Activated naive CD4-positive, alpha-beta T cell treated with anti-CD3 and anti-CD28 coated beads for 36 hours (primary cell): ENCODE results near the gene OR10R2. TPM values are rescaled to one million over a fixed set of nuclear protein-coding genes. Genes with fewer than 3 reads are reported as not detected.
"Not testable (repeated sequence)": the region's sequence is repeated elsewhere in the genome, so short reads cannot be mapped to it uniquely, and the experiment has no call there.

Source experiments
- CTCF ChIA-PET: fragments of 350-600 bp; sonication (Branson Sonifier 250); formaldehyde crosslinking; loops from one replicate; lab custom pipeline; 2021; ENCODE audit warnings: antibody characterized with exemption; lab: Charles Lee
- DNase-seq: peaks from one replicate; pipeline ENCODE4 v3.0.0-alpha.2; 2020
- H3K27ac Mint-ChIP-seq: one replicate; pipeline ENCODE4 v1.8.0; 2021; ENCODE audit warnings: mild to moderate bottlenecking, mixed read lengths
- H3K27me3 Mint-ChIP-seq: one replicate; pipeline ENCODE4 v1.8.0; 2021; ENCODE audit warnings: low read depth, mixed read lengths
- H3K36me3 Mint-ChIP-seq: one replicate; pipeline ENCODE4 v1.8.0; 2021; ENCODE audit warnings: low read depth, mixed read lengths
- H3K4me1 Mint-ChIP-seq: one replicate; pipeline ENCODE4 v1.8.0; 2021; ENCODE audit warnings: low read depth, mixed read lengths
- H3K4me3 Mint-ChIP-seq: one replicate; pipeline ENCODE4 v1.8.0; 2021; ENCODE audit warnings: mild to moderate bottlenecking, moderate library complexity, mixed read lengths
- H3K9me3 Mint-ChIP-seq: one replicate; pipeline ENCODE4 v1.8.0; 2021; ENCODE audit warnings: mixed read lengths
- intact Hi-C: fragments of 100-400 bp; cut with micrococcal nuclease; formaldehyde crosslinking; loops from one replicate; pipeline ENCODE4 v1.15.1; 2023
- total RNA-seq, 2 experiments: library from RNA; stranded (reverse); gene quantifications; one replicate each; pipeline ENCODE4 v1.2.3, GENCODE V29; 2021

OR10R2 gene
- total RNA-seq = not detected

- H3K36me3 Mint-ChIP-seq = no peaks in the 10 kb centered on the region
- no peaks in the 10 kb centered on the region for H3K9me3 Mint-ChIP-seq
- no peak within 1 kb of the TSS for H3K4me3 Mint-ChIP-seq
- CTCF ChIA-PET = no interaction called here
- H3K4me1 Mint-ChIP-seq = no peaks in the 10 kb centered on the region
- DNase-seq = no peak
- H3K27me3 Mint-ChIP-seq = peaks cover 19% of the 10 kb centered on the region
- intact Hi-C loops = no loop called here
- no peak within 1 kb of the TSS for H3K27ac Mint-ChIP-seq
Measured at GRCh38 chr1:158471920-158472319, at the start of gene OR10R2. Gene OR10R2 (plus strand): TSS chr1:158472220. CDS start chr1:158472326, 106 bp downstream.

- peaks cover 4% of the 10 kb centered on the region for H3K27me3 Mint-ChIP-seq
- CTCF ChIA-PET = no interaction called here
- DNase-seq = no peak
- H3K9me3 Mint-ChIP-seq = peaks cover 3% of the 10 kb centered on the region
- H3K4me3 Mint-ChIP-seq = no peak overlapping the region
- H3K27ac Mint-ChIP-seq = no peak overlapping the region
- peaks cover 1% of the 10 kb centered on the region for H3K36me3 Mint-ChIP-seq
- H3K4me1 Mint-ChIP-seq = no peaks in the 10 kb centered on the region
- intact Hi-C loops = no loop called here
Measured at GRCh38 chr1:158425027-158425426, 47.0 kb upstream of the OR10R2 start.

- Mint-ChIP-seq H3K36me3 (peaks cover 2% of the 10 kb centered on the region), H3K4me3 (no peak within 1 kb of the TSS), H3K27me3 (peaks cover 6% of the 10 kb centered on the region), H3K27ac (no peak within 1 kb of the TSS), H3K9me3 (peaks cover 3% of the 10 kb centered on the region), H3K4me1 (no peaks in the 10 kb centered on the region)
- CTCF ChIA-PET = no interaction called here
- intact Hi-C loops = no loop called here
- no peak for DNase-seq
Measured at GRCh38 chr1:158426137-158426536, 45.9 kb upstream of the OR10R2 start, which contains the start of gene OR10K2. Gene OR10K2 (minus strand): TSS chr1:158426237. CDS start chr1:158420866, 5,371 bp downstream.

- CTCF ChIA-PET = not testable (repeated sequence)
Measured at GRCh38 chr1:158430163-158430562, 41.9 kb upstream of the OR10R2 start.

GRCh38 chr1:158434741-158435140 is 37.3 kb upstream of the OR10R2 start:
- Mint-ChIP-seq H3K27ac (no peak overlapping the region), H3K27me3 (peaks cover 31% of the 10 kb centered on the region), H3K36me3 (peaks cover 3% of the 10 kb centered on the region), H3K9me3 (peaks cover 5% of the 10 kb centered on the region), H3K4me1 (no peaks in the 10 kb centered on the region), H3K4me3 (no peak overlapping the region)
- CTCF ChIA-PET = no interaction called here
- intact Hi-C loops = no loop called here
- no peak for DNase-seq

More at GRCh38 chr1:158430163-158430562, 41.9 kb upstream of the OR10R2 start:
- DNase-seq, H3K36me3 Mint-ChIP-seq, H3K27ac Mint-ChIP-seq, H3K4me3 Mint-ChIP-seq, H3K4me1 Mint-ChIP-seq, intact Hi-C loops, H3K9me3 Mint-ChIP-seq: not testable (repeated sequence)
- peaks cover 24% of the 10 kb centered on the region for H3K27me3 Mint-ChIP-seq

GRCh38 chr1:158445376-158445775 is 26.6 kb upstream of the OR10R2 start:
- no peak overlapping the region for H3K4me3 Mint-ChIP-seq
- H3K27me3 Mint-ChIP-seq = peaks cover 14% of the 10 kb centered on the region
- intact Hi-C loops = no loop called here
- no peaks in the 10 kb centered on the region for H3K4me1 Mint-ChIP-seq
- H3K27ac Mint-ChIP-seq = no peak overlapping the region
- CTCF ChIA-PET = no interaction called here
- H3K9me3 Mint-ChIP-seq = no peaks in the 10 kb centered on the region
- no peak for DNase-seq
- no peaks in the 10 kb centered on the region for H3K36me3 Mint-ChIP-seq

GRCh38 chr1:158454537-158454936 is 17.5 kb upstream of the OR10R2 start:
- no peak for DNase-seq
- Mint-ChIP-seq H3K4me3 (no peak overlapping the region), H3K9me3 (peaks cover 4% of the 10 kb centered on the region), H3K27me3 (peaks cover 21% of the 10 kb centered on the region), H3K36me3 (no peaks in the 10 kb centered on the region), H3K27ac (no peak overlapping the region), H3K4me1 (no peaks in the 10 kb centered on the region)
- CTCF ChIA-PET = no interaction called here
- intact Hi-C loops = no loop called here

- intact Hi-C loops = no loop called here
- no peak overlapping the region for H3K27ac Mint-ChIP-seq
- H3K4me1 Mint-ChIP-seq = no peaks in the 10 kb centered on the region
- no peak overlapping the region for H3K4me3 Mint-ChIP-seq
- no peaks in the 10 kb centered on the region for H3K36me3 Mint-ChIP-seq
- H3K27me3 Mint-ChIP-seq = peaks cover 18% of the 10 kb centered on the region
- CTCF ChIA-PET = no interaction called here
- DNase-seq = no peak
- peaks cover 2% of the 10 kb centered on the region for H3K9me3 Mint-ChIP-seq
Measured at GRCh38 chr1:158457246-158457645, 14.8 kb upstream of the OR10R2 start.

GRCh38 chr1:158458263-158458662 is 13.8 kb upstream of the OR10R2 start:
- H3K36me3 Mint-ChIP-seq = no peaks in the 10 kb centered on the region
- no peak overlapping the region for H3K27ac Mint-ChIP-seq
- CTCF ChIA-PET = no interaction called here
- no peak overlapping the region for H3K4me3 Mint-ChIP-seq
- H3K27me3 Mint-ChIP-seq = peaks cover 18% of the 10 kb centered on the region
- no peak for DNase-seq
- H3K9me3 Mint-ChIP-seq = no peaks in the 10 kb centered on the region
- intact Hi-C loops = no loop called here
- no peaks in the 10 kb centered on the region for H3K4me1 Mint-ChIP-seq

GRCh38 chr1:158461534-158461933 is 10.5 kb upstream of the OR10R2 start, which contains the start of gene OR10K1:
Gene OR10K1 (plus strand): TSS chr1:158461834. CDS start chr1:158465562, 3,728 bp downstream.
- no peak within 1 kb of the TSS for H3K4me3 Mint-ChIP-seq
- intact Hi-C loops = no loop called here
- no peaks in the 10 kb centered on the region for H3K4me1 Mint-ChIP-seq
- no peak for DNase-seq
- no peaks in the 10 kb centered on the region for H3K9me3 Mint-ChIP-seq
- no peaks in the 10 kb centered on the region for H3K36me3 Mint-ChIP-seq
- H3K27ac Mint-ChIP-seq = no peak within 1 kb of the TSS
- CTCF ChIA-PET = no interaction called here
- peaks cover 7% of the 10 kb centered on the region for H3K27me3 Mint-ChIP-seq

- Mint-ChIP-seq H3K4me3 (no peak overlapping the region), H3K9me3 (no peaks in the 10 kb centered on the region), H3K27me3 (peaks cover 19% of the 10 kb centered on the region), H3K36me3 (no peaks in the 10 kb centered on the region), H3K27ac (no peak overlapping the region), H3K4me1 (no peaks in the 10 kb centered on the region)
- intact Hi-C loops = no loop called here
- no peak for DNase-seq
- CTCF ChIA-PET = interaction anchor here (1.0 kb wide), 1 partner anchor 282 kb away, joined by 3 read pairs; no protein-coding TSS in a partner anchor
Measured at GRCh38 chr1:158485455-158485854, 13.4 kb downstream of the OR10R2 start.

- intact Hi-C loops = loop anchor here (10.0 kb wide), 1 partner anchor 287 kb away; no protein-coding TSS in a partner anchor
- H3K27ac Mint-ChIP-seq = no peak overlapping the region
- no peaks in the 10 kb centered on the region for H3K4me1 Mint-ChIP-seq
- H3K36me3 Mint-ChIP-seq = no peaks in the 10 kb centered on the region
- H3K4me3 Mint-ChIP-seq = no peak overlapping the region
- DNase-seq = no peak
- H3K9me3 Mint-ChIP-seq = no peaks in the 10 kb centered on the region
- CTCF ChIA-PET = interaction anchor here (1.4 kb wide), 1 partner anchor 507 kb away, joined by 3 read pairs; no protein-coding TSS in a partner anchor
- H3K27me3 Mint-ChIP-seq = peaks cover 21% of the 10 kb centered on the region
Measured at GRCh38 chr1:158491316-158491715, 19.3 kb downstream of the OR10R2 start.

GRCh38 chr1:158493054-158493453 is 21.0 kb downstream of the OR10R2 start:
- no peak overlapping the region for H3K4me3 Mint-ChIP-seq
- CTCF ChIA-PET = interaction anchor here (0.7 to 1.7 kb wide), 2 partner anchors 8 to 289 kb away, joined by 3 to 7 read pairs; no protein-coding TSS in a partner anchor

More at GRCh38 chr1:158493054-158493453, 21.0 kb downstream of the OR10R2 start:
- no peak for DNase-seq
- H3K4me1 Mint-ChIP-seq = no peaks in the 10 kb centered on the region
- no peaks in the 10 kb centered on the region for H3K36me3 Mint-ChIP-seq
- H3K9me3 Mint-ChIP-seq = no peaks in the 10 kb centered on the region
- intact Hi-C loops = loop anchor here (10.0 kb wide), 1 partner anchor 288 kb away; no protein-coding TSS in a partner anchor
- H3K27ac Mint-ChIP-seq = no peak overlapping the region
- H3K27me3 Mint-ChIP-seq = peaks cover 18% of the 10 kb centered on the region
